Stimulated activated CD4-positive, alpha-beta T cell treated with anti-CD3 and anti-CD28 coated beads, Interleukin-15, amount 100 ng/mL, for 1 hour (primary cell): ENCODE results near the gene PCBD2.
A peak's percentile ranks its signal among the peaks of the same experiment; 100 is the strongest.
"Not testable (repeated sequence)": the region's sequence is repeated elsewhere in the genome, so short reads cannot be mapped to it uniquely, and the experiment has no call there.

Experiments used
- DNase-seq, 2 donors: peaks; one replicate each; pipeline ENCODE4 v3.0.0-alpha.2; 2020; ENCODE audit warnings: low read depth in 1 of 2, low spot score in 1 of 2

The PCBD2 gene

DNA sequence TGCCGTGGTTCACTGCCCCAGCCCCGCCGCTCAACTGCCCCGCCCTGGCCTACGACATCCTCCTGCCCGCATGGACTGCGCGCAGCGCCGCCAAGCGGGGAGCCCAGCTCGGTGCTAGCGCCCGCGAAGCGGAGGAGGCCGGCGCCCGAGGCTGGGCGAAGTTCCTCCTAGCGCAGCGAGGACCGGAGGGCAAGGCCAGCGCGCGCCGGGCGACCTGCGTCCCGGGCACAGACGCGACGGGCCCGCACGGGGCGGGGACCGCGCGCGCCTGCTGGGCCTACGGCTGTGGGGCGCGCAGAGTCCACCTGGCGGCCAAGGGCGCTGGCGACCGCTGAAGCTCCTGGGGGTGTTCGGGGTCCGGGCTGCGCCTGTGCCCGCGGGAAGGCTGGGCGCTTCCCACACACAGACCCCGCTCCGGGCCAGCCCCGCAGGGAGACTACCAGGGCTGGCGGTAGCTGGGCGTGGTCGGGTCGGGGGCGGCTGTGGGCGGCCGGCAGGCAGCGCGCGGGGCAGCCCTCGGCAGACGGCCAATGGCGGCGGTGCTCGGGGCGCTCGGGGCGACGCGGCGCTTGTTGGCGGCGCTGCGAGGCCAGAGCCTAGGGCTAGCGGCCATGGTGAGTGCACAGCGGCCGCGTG, at the start of gene PCBD2:
Gene PCBD2, plus strand, starts transcription at position 522 of the 636 bp plus-strand sequence. Its CDS starts 9 bp downstream, at position 531.
- DNase-seq: peak; percentile 84 to 87

DNA sequence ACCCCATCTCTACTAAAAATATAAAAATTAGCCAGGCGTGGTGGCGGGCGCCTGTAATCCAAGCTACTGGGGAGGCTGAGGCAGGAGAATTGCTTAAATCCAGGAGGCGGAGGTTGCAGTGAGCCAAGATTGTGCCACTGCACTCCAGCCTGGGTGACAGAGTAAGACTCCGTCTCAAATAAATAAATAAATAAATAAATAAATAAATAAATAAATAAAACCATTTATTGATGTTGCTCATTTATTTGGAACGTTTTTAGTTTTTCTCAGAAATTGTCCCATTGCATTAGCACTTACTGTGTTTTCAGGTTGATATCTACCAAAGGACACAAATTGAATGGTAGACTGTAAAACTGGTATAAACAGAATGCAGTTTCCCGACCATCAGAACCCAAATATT, 48.5 kb upstream of the PCBD2 start:
- not testable (repeated sequence) for DNase-seq

DNA sequence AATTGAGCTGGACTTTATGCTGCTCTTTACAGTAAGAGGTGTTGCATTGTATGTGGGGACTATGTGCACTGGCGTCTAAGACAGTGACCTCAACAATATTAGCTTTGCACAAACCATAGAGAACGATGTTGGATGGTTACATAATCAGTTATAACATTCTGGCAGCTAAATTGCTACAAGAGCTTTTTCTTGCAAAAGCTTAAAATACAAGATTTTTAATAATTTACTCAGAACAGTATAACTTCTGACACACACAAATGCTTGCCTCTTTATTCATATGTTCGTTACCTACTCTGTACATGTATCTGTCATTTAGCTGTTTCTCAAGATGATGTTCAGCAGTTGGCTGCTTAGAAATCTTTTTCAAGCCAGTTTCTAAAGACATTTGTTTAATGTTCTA, 47.5 kb upstream of the PCBD2 start:
- DNase-seq: no peak

DNA sequence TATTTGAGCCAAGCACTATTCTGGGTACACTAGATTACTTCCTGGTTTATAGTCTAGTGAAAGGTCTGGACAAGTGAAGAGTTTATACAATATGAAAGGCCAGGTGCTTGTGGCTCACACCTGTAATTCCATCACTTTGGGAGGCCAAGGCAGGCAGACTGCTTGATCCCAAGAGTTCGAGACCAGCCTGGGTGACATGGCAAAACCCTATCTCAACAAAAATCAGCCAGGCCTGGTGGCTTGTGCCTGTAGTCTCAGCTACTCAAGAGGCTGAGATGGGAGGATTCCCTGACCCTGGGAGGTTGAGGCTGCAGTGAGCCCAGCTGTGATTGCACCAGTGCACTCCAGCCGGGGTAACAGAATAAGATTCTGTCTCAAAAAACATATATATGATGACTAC, 40.2 kb upstream of the PCBD2 start:
- no peak for DNase-seq

DNA sequence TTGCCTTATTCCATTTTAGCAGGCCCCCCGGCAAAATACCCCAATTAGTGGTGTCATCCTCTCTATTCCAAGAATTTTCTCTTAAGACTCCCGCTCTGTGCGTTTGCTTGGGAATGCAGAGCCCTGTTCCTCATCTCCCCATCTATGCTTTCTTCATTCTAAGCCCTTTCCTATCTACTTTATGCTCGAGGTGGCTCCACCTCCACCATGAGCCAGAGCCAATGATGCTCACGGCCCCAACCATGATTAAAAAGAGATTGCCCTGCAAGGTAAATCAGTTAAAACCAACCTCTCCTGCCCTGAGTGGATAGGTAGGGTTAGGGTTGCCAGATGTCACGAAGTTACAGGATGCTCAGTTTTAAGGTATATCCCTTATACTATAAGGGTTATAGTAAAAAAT, 31.4 kb upstream of the PCBD2 start:
- no peak for DNase-seq

DNA sequence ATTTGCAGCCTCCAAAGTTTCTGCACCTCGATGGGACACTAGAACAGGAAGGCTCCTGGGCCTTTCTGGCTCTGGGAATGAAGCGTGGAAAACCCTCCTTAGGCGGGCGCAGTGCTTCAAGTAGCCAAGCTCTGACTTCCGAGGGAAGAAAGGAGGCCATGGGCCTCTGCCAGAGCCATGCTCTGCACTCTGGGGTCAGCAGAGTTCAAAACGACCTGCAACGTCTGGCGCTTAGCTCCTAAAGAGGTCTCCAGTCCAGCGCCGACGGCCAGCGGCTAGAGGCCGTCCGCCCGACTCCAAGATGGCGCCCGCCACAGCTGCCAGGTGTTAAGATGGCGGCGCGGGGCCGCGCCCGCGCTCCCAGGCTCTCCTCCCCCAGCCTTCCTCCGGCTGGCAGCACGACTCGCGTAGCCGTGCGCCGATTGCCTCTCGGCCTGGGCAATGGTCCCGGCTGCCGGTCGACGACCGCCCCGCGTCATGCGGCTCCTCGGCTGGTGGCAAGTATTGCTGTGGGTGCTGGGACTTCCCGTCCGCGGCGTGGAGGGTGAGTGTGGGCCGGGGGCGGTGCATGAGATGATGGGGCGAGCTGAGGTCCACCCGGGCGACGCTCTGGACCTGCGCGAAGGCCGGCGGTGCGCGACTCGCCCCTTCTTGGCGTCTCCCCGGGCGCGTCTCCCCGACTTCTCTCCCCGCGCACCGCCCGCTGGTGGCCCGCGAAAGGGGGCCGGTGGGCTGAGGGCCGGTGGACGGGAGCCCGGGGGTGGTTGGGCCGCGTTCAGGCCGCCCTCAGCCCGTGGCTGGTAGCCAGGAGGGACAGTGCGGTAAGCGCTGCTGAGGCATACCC, 30.7 kb upstream of the PCBD2 start, which contains the start of gene TXNDC15:
Gene TXNDC15, plus strand, starts transcription at position 385 of the 844 bp plus-strand sequence. Its CDS starts 57 bp downstream, at position 442.
- peak; percentile 56 to 68 for DNase-seq

DNA sequence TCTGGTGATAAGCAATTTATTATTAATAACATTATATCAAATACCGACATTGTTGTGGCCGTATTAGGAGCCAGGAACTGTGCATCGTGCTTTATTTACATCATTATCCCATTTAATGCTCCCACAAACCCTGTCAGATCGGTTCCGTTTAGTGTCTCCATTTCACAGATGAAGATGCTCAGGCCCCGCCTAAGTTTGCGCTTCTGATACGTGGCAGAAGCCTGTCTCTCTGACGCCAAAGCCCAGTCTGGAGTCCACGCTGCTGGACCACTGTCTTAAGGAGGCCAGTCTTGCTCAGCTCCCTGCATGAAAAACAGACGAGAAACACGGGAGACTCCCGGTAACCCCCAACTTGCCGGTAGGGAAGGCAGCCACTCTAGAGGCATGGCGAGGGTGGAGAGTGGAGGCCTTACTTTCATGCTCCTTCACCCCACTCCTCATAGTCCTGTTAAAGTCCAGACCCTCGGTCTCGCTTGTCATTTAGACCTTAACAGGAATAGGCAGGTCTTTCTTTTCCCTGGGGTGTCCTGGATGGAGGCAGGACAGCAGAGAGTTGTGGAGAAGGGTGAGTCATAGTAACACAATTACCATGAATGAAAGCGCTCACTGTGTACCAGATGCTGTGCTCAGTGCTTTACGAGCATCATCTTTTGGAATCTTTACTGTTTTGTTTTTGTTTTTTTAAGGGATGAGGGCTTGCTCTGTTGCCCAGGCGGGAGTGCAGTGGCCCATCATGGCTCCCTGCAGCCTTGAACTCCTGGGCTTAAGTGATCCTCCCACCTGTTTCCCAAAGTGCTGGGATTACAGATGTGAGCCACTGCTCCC, 29.9 kb upstream of the PCBD2 start:
- no peak for DNase-seq

DNA sequence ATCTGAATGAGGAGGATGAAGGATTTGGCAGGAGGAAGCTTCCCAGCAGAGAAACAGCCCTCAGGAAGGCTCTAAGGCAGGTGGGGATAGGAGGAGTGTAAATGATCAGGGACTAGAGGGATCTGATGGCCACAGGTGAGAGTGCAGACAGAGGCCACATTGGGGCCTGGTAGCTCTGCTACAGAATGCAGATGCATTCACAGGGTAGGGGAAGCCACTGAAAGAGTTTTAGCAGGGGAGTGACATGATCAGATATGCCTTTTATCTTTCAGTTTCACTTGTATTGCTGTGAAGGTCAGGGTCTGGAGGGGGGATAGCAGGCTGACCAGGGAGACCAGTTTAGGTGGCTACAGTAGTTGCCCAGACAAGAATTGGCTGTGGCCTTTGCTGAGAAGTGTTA, 27.8 kb upstream of the PCBD2 start:
- DNase-seq: no peak

DNA sequence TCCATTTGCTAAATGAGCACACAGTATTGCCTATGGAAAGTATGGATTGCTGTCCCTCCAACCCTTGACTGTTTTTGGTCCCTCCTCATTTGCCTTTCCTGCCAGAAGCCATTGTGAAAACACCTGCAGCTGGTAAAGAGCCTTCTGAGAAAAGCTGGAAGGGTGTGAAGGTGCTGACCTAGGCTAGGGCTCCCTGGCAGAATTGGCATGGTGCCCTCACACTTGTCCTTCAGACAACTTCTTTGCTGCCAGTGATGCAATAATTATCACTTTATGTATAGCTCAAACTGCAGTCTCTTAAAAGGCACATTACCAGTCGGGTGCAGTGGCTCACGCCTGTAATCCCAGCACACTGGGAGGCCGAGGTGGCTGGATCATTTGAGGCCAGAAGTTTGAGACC, 26.5 kb upstream of the PCBD2 start:
- DNase-seq: no peak

DNA sequence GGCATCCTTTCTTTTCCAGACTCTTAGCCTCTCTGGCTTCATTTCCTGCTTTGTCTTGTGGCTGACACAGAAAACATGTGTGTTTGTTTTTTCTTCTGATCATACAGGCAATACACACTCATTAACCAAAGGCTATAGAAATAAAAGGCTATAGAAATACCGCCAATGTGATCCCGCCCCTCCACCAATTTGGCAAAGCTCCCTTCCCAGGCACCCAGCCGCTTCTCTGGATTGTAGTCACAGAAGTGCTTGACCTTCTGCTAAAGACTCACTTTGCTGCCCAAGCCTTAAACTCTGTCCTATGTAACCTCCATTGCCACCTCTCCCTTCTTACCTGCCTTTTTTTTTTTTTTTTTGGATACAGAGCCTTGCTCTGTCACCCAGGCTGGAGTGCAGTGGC, 25.5 kb upstream of the PCBD2 start:
- DNase-seq: no peak

DNA sequence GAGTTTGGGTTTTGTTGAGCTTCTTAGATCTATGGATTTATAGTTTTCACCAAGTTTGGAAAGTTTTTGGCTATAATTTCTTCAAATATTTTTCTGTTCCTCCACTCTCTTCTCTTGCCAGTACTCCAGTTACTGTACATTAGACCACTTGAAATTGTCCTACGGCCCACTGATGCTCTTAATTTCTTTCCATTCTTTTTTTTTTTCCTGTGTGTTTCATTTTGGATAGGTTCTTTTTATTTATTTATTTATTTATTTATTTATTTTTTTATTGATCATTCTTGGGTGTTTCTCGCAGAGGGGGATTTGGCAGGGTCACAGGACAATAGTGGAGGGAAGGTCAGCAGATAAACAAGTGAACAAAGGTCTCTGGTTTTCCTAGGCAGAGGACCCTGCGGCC, 24.0 kb upstream of the PCBD2 start:
- not testable (repeated sequence) for DNase-seq

DNA sequence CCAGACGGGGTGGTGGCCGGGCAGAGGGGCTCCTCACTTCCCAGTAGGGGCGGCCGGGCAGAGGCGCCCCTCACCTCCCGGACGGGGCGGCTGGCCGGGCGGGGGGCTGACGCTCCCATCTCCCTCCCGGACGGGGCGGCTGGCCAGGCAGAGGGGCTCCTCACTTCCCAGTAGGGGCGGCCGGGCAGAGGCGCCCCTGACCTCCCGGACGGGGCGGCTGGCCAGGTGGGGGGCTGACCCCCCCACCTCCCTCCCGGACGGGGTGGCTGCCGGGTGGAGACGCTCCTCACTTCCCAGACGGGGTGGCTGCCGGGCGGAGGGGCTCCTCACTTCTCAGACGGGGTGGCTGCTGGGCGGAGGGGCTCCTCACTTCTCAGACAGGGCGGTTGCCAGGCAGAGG, 23.2 kb upstream of the PCBD2 start:
- not testable (repeated sequence) for DNase-seq

DNA sequence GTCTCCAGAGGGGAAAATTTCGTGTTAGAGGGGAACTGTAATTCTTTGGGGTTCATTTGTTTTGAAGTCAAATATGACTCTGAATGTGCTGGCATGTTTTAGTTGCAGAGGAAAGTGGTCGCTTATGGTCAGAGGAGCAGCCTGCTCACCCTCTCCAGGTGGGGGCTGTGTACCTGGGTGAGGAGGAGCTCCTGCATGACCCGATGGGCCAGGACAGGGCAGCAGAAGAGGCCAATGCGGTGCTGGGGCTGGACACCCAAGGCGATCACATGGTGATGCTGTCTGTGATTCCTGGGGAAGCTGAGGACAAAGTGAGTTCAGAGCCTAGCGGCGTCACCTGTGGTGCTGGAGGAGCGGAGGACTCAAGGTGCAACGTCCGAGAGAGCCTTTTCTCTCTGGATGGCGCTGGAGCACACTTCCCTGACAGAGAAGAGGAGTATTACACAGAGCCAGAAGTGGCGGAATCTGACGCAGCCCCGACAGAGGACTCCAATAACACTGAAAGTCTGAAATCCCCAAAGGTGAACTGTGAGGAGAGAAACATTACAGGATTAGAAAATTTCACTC, 17.3 kb upstream of the PCBD2 start:
- no peak for DNase-seq

DNA sequence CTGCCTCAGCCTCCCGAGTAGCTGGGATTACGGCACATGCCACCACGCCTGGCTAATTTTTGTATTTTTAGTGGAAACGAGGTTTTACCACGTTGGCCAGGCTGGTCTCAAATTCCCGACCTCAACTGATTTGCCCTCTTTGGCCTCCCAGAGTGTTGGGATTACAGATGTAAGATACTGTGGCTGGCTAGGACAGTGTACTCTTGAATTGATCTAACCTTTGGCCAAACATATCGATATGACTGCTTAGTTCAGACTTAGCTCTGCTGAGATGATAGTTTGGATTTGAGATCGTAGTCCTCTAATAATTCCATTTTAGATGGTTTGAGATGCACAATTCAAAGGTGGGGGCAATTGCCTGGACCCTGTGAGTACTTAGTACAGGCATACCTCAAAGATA, 15.6 kb upstream of the PCBD2 start:
- no peak for DNase-seq

DNA sequence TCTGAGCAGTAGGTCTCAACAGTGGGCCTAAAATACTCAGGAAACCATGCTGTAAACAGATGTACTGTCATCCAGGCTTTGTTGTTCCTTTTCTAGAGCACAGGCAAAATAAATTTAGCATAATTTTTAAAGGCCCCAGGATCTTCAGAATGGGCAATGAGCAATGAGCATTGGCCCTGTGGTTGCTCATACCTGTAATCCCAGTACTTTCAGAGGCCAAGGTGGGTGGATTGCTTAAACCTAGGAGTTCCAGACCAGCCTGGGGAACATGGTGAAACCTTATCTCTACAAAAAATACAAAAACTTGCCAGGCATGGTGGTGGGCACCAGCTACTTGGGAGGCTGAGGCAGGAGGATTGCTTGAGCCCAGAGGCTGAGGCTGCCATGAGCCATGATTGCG, 13.5 kb upstream of the PCBD2 start:
- no peak for DNase-seq

DNA sequence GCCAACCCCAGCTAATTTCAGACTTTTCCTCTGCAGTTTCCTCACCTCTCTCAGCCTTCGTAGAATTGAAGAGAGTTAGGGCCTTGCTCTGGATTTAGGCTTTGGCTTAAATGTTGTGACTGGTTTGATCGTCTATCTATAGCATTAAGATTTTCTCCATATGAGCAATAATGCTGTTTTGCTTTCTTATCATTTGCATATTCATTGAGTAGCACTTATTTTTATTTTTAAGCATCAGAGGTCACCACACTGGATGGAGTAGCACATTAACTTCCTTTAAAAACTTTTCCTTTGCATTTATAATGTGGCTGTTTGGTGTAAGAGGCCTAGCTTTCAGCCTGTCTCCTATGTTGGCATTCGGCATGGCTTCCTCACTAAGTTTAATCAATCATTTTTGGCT, 12.6 kb upstream of the PCBD2 start:
- no peak for DNase-seq

DNA sequence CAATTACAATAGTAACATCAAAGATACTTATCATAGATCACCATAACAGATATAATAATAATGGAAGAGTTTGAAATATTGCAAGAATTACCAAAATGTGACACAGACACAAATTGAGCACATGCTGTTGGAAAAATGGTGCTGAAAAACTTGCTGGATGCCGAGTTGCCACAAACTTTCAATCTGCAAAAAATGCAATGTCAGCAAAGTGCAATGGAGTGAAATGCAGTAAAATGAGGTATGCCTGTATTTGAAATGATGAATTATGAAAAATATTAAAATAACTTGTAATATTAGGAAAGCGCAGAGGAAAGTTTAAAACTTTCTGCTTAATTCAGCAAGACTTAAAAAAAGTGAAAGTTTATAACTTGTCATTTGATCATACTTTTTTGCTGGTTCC, 12.0 kb upstream of the PCBD2 start:
- no peak for DNase-seq

DNA sequence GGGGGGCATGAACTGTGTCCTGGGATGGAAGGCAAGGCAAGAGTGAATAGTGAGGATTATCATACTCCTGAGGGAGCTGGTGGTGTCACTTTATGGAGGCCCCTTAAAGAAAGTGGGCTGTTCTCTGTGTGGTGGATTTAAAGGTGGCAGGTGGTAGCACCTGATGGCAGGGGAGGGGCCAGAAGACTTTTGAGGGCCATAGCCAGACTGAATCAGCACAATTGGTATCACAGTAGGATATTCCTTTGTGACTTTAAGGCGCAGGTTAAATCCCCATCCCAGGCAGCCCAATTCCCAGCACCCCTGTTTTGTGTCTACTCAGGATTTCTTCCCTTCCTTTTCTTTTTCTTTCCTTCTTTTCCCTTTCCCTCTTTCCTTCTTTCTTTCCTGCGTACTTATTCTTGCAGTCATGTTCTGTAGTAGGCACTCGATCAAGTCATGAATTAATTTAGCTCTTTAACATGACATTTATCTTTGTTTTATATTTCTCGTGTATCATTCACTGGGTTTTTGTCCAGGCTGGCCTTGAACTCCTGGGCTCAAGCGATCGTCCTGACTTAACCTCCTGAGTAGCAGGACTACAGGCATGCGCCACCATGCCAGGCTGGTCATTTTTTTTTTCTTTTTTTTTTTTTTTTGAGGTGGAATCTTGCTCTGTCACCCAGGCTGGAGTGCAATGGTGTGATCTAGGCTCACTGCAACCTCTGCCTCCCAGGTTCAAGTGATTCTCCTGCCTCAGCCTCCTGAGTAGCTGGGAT, 11.0 kb upstream of the PCBD2 start:
- no peak for DNase-seq

DNA sequence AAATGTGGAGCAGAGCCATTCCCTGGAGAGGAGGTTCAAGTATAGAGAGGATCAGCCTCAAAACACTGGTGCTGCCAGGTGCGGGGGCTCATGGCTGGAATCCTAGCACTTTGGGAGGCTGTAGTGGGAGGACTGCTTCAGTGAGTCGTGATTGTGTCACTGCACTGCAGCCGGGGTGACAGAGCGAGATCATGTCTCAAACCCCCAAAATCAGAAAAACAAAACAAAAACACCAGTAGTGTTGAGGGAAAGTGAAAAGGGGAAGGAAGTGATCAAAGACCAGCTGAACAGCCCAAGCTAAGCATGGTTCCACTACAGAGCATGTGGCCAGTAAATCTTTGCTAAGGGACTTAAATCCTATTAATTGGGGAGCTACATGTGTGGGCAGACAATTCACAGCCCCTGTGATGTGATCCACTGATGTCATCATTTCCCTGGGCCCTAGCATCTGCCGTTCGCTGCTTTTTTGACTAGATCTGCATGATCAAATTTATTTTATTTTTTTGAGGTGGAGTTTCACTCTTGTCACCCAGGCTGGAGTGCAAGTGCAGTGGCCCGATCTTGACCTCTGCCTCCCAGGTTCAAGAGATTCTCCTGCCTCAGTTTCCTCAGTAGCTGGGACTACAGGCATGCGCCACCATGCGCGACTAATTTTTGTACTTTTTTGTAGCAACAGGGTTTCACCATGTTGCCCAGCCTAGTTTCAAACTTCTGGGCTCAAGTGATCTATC, 2.7 kb upstream of the PCBD2 start:
- no peak for DNase-seq
